ENCODE data around the gene SEMA6A.

The SEMA6A gene

GRCh38 chr5:116436674-116437350 is 137.8 kb downstream of the SEMA6A start:
- DNase-seq = no peak

- no peak for DNase-seq
Observed at GRCh38 chr5:116428966-116429365, 145.7 kb downstream of the SEMA6A start.

GRCh38 chr5:116428413-116428812 is 146.2 kb downstream of the SEMA6A start:
- no peak for DNase-seq

GRCh38 chr5:116424951-116425350 is 149.7 kb downstream of the SEMA6A start:
- no peak for DNase-seq

GRCh38 chr5:116424258-116424615 is 150.4 kb downstream of the SEMA6A start:
- DNase-seq = no peak

- DNase-seq = no peak
Observed at GRCh38 chr5:116423587-116424257, 150.9 kb downstream of the SEMA6A start.

- no peak for DNase-seq
Observed at GRCh38 chr5:116423141-116423540, 151.5 kb downstream of the SEMA6A start.

GRCh38 chr5:116421080-116421629 is 153.5 kb downstream of the SEMA6A start:
- DNase-seq = no peak

GRCh38 chr5:116420540-116420939 is 154.1 kb downstream of the SEMA6A start:
- no peak for DNase-seq

- DNase-seq = no peak
Observed at GRCh38 chr5:116419258-116419657, 155.4 kb downstream of the SEMA6A start.

- no peak for DNase-seq
Observed at GRCh38 chr5:116418774-116419173, 155.8 kb downstream of the SEMA6A start.

- DNase-seq = no peak
Observed at GRCh38 chr5:116418016-116418415, 156.6 kb downstream of the SEMA6A start.

GRCh38 chr5:116415989-116416388 is 158.6 kb downstream of the SEMA6A start:
- no peak for DNase-seq

GRCh38 chr5:116415182-116415581 is 159.4 kb downstream of the SEMA6A start:
- DNase-seq = no peak

GRCh38 chr5:116411101-116411571 is 163.5 kb downstream of the SEMA6A start:
- no peak for DNase-seq

GRCh38 chr5:116410336-116410890 is 164.2 kb downstream of the SEMA6A start:
- DNase-seq = no peak

- no peak for DNase-seq
Observed at GRCh38 chr5:116409591-116410296, 164.9 kb downstream of the SEMA6A start.

- DNase-seq = no peak
Observed at GRCh38 chr5:116406306-116407041, 168.1 kb downstream of the SEMA6A start.

- no peak for DNase-seq
Observed at GRCh38 chr5:116404792-116405191, 169.8 kb downstream of the SEMA6A start.

GRCh38 chr5:116404016-116404415 is 170.6 kb downstream of the SEMA6A start:
- no peak for DNase-seq

GRCh38 chr5:116402235-116402634 is 172.4 kb downstream of the SEMA6A start:
- no peak for DNase-seq

GRCh38 chr5:116401576-116401975 is 173.0 kb downstream of the SEMA6A start:
- no peak for DNase-seq
